Ovary (tissue), 9 donors: ENCODE measurements around the gene MRFAP1. TPM values are rescaled to one million over a fixed set of nuclear protein-coding genes. Genes with fewer than 3 reads are reported as not detected.

Experiments used
- DNase-seq, 5 donors: peaks; one replicate each; pipeline ENCODE4 v3.0.0-alpha.2; 2019 to 2020
- H3K27ac ChIP-seq, 2 donors: fragments of 200-600 bp; one replicate each; pipeline versions ENCODE4 v1.5.1 to v1.8.0; 2019 to 2022
- H3K27me3 ChIP-seq: fragments of 200-600 bp; one replicate; pipeline ENCODE4 v1.8.0; 2022
- H3K36me3 ChIP-seq: fragments of 200-600 bp; sonication (generic); one replicate; pipeline ENCODE4 v1.5.1; 2019
- H3K4me1 ChIP-seq: one replicate; pipeline ENCODE4 v1.8.1; 2013; ENCODE audit warnings: mild to moderate bottlenecking, moderate library complexity; ENCODE audit not compliant: insufficient read depth
- H3K4me3 ChIP-seq: fragments of 200-600 bp; sonication (generic); one replicate; pipeline ENCODE4 v1.5.1; 2017
- H3K9me3 ChIP-seq, 2 donors: fragments of 200-600 bp in 1 of 2; sonication (generic) in 1 of 2; one replicate each; pipeline versions ENCODE4 v1.5.1 to v1.8.1; 2013 to 2019; ENCODE audit warnings: mild to moderate bottlenecking in 1 of 2, moderate library complexity in 1 of 2
- EP300 ChIP-seq: sonication (generic); formaldehyde crosslinking; IDR thresholded peaks from one replicate; pipeline ENCODE4 v1.6.1; 2017; ENCODE audit warnings: antibody characterized with exemption
- POLR2A ChIP-seq: fragments of 450-650 bp; IDR thresholded peaks from one replicate; pipeline ENCODE4 v1.6.1; 2017; ENCODE audit warnings: antibody characterized with exemption, mild to moderate bottlenecking, moderate library complexity
- WGBS, 3 donors: extraction: QIAGEN DNeasy Blood & Tissue Kit in 1 of 3; methylation state at CpG; one replicate each; pipeline versions ENCODE4 v1.1.5 to v1.1.7; 2013 to 2017; 5-methylcytosine and 5-hydroxymethylcytosine counted together
- intact Hi-C, 4 donors: fragments of 100-400 bp; cut with DNase I; formaldehyde crosslinking; loops; one replicate each; pipeline versions ENCODE4 v1.11.0 to v1.15.1; 2022 to 2023
- polyA plus RNA-seq, 2 donors: library from polyadenylated mRNA; stranded (reverse); fragments of 200-250 nt in 1 of 2; fragments of 350-450 nt in 1 of 2; fragmentation: Illumina TruSeq in 1 of 2; extraction: RNeasy Lipid Tissue Mini Kit (QIAGEN cat#74804) in 1 of 2; gene quantifications; one replicate each; pipeline ENCODE4 v1.2.3, GENCODE V29; 2013 to 2014
- total RNA-seq, 7 donors: library from RNA; depleted of rRNA in 2 of 7; stranded (reverse); fragments of >200 nt in 2 of 7; fragmentation: NEBNext Ultra II Directional in 3 of 7; extraction: Animal tissue kit (Norgen Biotek cat#: 25700) in 3 of 7; gene quantifications; one replicate each; pipeline versions ENCODE4 v1.1.0 to v1.2.4, GENCODE V29; 2016 to 2023
- TF ChIP-seq, protein P1 (sequence below), 3 donors: fragments of 450-650 bp in 2 of 3; fragments of 200-600 bp in 1 of 3; IDR thresholded peaks; one replicate each; pipeline versions ENCODE4 v1.5.1 to v1.8.0; 2016 to 2022; ENCODE audit warnings: antibody characterized with exemption in 3 of 3, mild to moderate bottlenecking in 1 of 3
- donor health status: DM: no; HTN: no; CAD: no; lungs with moderate emphysema.
- donor health status: DM: no; HTN: no; CAD: no.
- donor health status: Bipolar disorder and iron deficiency.
- donor health status: DM: yes; HTN: yes; CAD: no.
- donor health status: DM: no; HTN: no; CAD: no.
- donor health status: DM: yes; HTN: yes; CAD: no.

MRFAP1 gene
- total and polyA plus RNA-seq, 9 donors: 154 to 367 (median 324) TPM

DNA sequence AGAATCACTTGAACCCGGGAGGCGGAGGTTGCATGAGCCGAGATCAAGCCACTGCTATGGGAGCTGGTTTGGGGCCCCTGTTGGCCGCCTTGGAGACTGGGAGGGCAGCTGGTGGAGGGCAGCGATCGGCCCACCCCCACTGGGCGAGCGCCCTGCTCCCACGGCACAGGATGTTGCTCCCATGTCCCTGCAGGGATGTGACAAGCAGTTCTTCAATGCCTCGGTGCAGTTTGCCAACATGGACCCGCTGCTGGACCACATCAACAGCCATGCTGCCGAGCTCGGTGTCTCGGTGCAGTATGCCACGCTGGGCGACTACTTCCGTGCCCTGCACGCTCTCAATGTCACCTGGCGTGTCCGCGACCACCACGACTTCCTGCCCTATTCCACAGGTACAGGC lies 46.1 kb upstream of the MRFAP1 start:
- no peaks in the 10 kb centered on the region for H3K36me3 ChIP-seq
- no peak overlapping the region for H3K27ac ChIP-seq
- TF ChIP-seq POLR2A: no peak
- TF ChIP-seq EP300: no peak
- TF ChIP-seq, protein P1, sequence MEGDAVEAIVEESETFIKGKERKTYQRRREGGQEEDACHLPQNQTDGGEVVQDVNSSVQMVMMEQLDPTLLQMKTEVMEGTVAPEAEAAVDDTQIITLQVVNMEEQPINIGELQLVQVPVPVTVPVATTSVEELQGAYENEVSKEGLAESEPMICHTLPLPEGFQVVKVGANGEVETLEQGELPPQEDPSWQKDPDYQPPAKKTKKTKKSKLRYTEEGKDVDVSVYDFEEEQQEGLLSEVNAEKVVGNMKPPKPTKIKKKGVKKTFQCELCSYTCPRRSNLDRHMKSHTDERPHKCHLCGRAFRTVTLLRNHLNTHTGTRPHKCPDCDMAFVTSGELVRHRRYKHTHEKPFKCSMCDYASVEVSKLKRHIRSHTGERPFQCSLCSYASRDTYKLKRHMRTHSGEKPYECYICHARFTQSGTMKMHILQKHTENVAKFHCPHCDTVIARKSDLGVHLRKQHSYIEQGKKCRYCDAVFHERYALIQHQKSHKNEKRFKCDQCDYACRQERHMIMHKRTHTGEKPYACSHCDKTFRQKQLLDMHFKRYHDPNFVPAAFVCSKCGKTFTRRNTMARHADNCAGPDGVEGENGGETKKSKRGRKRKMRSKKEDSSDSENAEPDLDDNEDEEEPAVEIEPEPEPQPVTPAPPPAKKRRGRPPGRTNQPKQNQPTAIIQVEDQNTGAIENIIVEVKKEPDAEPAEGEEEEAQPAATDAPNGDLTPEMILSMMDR (IDR thresholded peaks at IDR 0.05): no peak
- H3K9me3 ChIP-seq: no peaks in the 10 kb centered on the region
- intact Hi-C loops: no loop called here
- no peak for DNase-seq
- no peaks in the 10 kb centered on the region for H3K4me1 ChIP-seq
- H3K4me3 ChIP-seq: no peak overlapping the region
- no peaks in the 10 kb centered on the region for H3K27me3 ChIP-seq
- 94 to 95% (median 94%) methylated on average over 19 to 22 of the region's 22 CpGs for WGBS, 3 donors

DNA sequence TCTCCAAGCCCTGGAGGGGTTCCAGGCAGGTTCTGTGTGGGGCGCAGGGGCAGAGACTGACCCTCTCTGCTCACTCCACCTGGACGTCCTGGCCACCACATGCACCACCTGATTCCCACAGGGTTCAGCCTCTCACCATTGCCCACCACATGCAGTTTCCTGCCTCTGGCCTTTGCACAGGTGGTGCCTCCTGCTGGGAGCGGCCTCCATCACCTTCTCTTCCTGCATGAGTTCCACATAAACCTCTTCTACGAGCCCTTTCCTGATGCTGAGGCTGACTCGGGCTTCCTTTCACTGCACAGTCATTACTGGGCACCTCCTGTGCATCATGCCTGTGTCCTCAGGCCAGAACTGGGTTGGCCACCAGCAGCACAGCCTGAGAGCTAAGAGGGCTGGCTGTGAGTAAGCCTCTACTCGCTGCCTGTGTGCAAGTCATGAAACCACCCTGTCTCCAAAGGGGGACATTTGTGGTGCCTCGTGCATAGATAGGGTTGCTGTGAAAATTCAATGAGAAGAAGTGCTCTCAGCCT lies 45.6 kb upstream of the MRFAP1 start:
- H3K36me3 ChIP-seq: no peaks in the 10 kb centered on the region
- H3K4me1 ChIP-seq: no peaks in the 10 kb centered on the region
- intact Hi-C loops: no loop called here
- no peak overlapping the region for H3K27ac ChIP-seq
- no peaks in the 10 kb centered on the region for H3K9me3 ChIP-seq
- DNase-seq: no peak
- H3K4me3 ChIP-seq: no peak overlapping the region
- no peak for TF ChIP-seq EP300
- TF ChIP-seq, protein P1 (IDR thresholded peaks at IDR 0.05): no peak
- TF ChIP-seq POLR2A: no peak
- WGBS, 3 donors: 86 to 91% (median 86%) methylated on average over 7 of the region's 7 CpGs
- H3K27me3 ChIP-seq: no peaks in the 10 kb centered on the region

DNA sequence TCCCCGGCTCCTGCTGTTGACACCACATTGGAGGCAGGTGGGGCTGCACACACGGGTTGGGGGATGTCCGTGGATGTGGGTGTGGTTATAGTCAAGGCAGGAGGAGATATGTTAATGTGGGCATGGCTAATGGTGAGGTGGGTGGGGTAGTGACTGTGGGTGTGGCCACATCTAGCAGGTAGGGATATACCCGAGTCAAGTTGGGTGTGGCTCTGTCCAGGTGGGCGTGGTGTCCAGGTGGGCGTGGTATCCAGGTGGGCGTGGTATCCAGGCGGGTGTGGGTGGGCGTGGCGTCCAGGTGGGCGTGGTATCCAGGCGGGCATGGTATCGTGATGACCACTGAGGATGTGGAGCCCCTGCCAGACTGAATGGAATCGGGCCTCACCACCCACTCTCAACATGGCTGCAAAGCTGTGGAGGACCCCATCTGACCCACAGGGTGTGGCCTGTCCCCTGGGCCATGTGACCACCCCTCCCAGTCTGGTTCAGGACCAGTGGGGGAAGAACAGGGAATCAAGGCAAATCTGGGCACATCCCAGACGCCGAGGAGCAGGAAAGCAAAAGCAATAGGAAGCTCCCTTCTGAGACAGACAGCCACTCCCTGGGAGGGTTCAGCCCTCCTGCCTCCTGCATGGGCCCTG lies 44.5 kb upstream of the MRFAP1 start:
- Histone ChIP-seq H3K27ac (no peak overlapping the region), H3K4me1 (no peaks in the 10 kb centered on the region), H3K9me3 (no peaks in the 10 kb centered on the region), H3K4me3 (no peak overlapping the region), H3K36me3 (no peaks in the 10 kb centered on the region), H3K27me3 (no peaks in the 10 kb centered on the region)
- DNase-seq: no peak
- WGBS, 3 donors: 58 to 64% (median 59%) methylated on average over 16 of the region's 16 CpGs
- intact Hi-C loops: no loop called here
- TF ChIP-seq POLR2A (no peak), EP300 (no peak)
- TF ChIP-seq, protein P1 (IDR thresholded peaks at IDR 0.05): no peak

DNA sequence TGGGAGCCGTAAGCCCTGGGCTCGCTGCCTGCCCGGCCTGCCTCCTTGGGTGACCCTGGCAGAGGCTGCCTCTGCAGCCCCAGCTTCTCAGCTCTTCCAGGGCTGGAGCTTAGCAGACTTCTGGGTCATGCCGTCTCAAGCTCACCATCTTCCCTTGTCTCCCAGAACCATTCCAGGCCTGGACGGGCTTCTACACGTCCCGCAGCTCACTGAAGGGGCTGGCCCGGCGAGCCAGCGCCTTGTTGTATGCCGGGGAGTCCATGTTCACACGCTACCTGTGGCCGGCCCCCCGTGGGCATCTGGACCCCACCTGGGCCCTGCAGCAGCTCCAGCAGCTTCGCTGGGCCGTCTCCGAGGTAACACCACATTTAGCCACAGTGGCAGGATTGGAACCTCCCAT lies 43.5 kb upstream of the MRFAP1 start:
- intact Hi-C loops: no loop called here
- WGBS, 3 donors: 91 to 94% (median 93%) methylated on average over 17 of the region's 17 CpGs

More for the DNA sequence above, 43.5 kb upstream of the MRFAP1 start:
- Histone ChIP-seq H3K4me1 (no peaks in the 10 kb centered on the region), H3K27ac (no peak overlapping the region), H3K9me3 (peaks cover 0 to under 1% of the 10 kb centered on the region in 2 donors), H3K4me3 (no peak overlapping the region), H3K27me3 (no peaks in the 10 kb centered on the region), H3K36me3 (no peaks in the 10 kb centered on the region)
- no peak for DNase-seq
- TF ChIP-seq, protein P1 (IDR thresholded peaks at IDR 0.05): no peak
- no peak for TF ChIP-seq POLR2A
- no peak for TF ChIP-seq EP300
